Liver (tissue), 9 donors: ENCODE measurements around the gene ZFP62. TPM values are rescaled to one million over a fixed set of nuclear protein-coding genes. Genes with fewer than 3 reads are reported as not detected.

Experiments used
- DNase-seq: peaks from one replicate; pipeline ENCODE4 v3.0.0-alpha.2; 2017; ENCODE audit warnings: low spot score
- H3K27ac ChIP-seq, 2 donors: one replicate each; pipeline ENCODE4 v1.7.0; 2013; ENCODE audit warnings: inconsistent platforms in 2 of 2, low read length in 2 of 2, control low read depth in 1 of 2, low read depth in 1 of 2, mild to moderate bottlenecking in 1 of 2
- H3K27me3 ChIP-seq, 4 donors: one replicate each; pipeline versions ENCODE4 v1.6.1 to v1.7.0; 2013; ENCODE audit warnings: low read length in 3 of 4, inconsistent platforms in 1 of 4, mild to moderate bottlenecking in 1 of 4, moderate library complexity in 1 of 4; ENCODE audit not compliant: control insufficient read depth in 4 of 4, insufficient read depth in 4 of 4
- H3K36me3 ChIP-seq, 4 donors: one replicate each; pipeline versions ENCODE4 v1.6.1 to v1.7.0; 2013; ENCODE audit warnings: low read length in 3 of 4, mild to moderate bottlenecking in 3 of 4, low read depth in 1 of 4, moderate library complexity in 1 of 4; ENCODE audit not compliant: control insufficient read depth in 4 of 4, insufficient read depth in 3 of 4
- H3K4me1 ChIP-seq, 4 donors: one replicate each; pipeline versions ENCODE4 v1.6.1 to v1.7.0; 2013; ENCODE audit warnings: low read length in 3 of 4, mild to moderate bottlenecking in 3 of 4, moderate library complexity in 1 of 4; ENCODE audit not compliant: control insufficient read depth in 4 of 4, insufficient read depth in 4 of 4
- H3K4me3 ChIP-seq, 3 donors: one replicate each; pipeline versions ENCODE4 v1.6.1 to v1.7.0; 2013; ENCODE audit warnings: low read length in 3 of 3, control low read depth in 1 of 3, low read depth in 1 of 3, mild to moderate bottlenecking in 1 of 3
- H3K9ac ChIP-seq, 2 donors: one replicate each; pipeline ENCODE4 v1.7.0; 2013; ENCODE audit warnings: low read length in 2 of 2, mild to moderate bottlenecking in 2 of 2, moderate library complexity in 2 of 2, control low read depth in 1 of 2, low read depth in 1 of 2
- H3K9me3 ChIP-seq, 4 donors: one replicate each; pipeline versions ENCODE4 v1.6.1 to v1.7.0; 2013; ENCODE audit warnings: low read length in 3 of 4; ENCODE audit not compliant: control insufficient read depth in 4 of 4
- EGR1 ChIP-seq, 2 donors: IDR thresholded peaks; 2 replicates each; pipeline ENCODE4 v1.6.1; 2016 to 2018; ENCODE audit warnings: antibody characterized with exemption in 2 of 2, low read depth in 2 of 2
- FOXA1 ChIP-seq: IDR thresholded peaks from 2 replicates; pipeline ENCODE4 v1.6.1; 2016; ENCODE audit warnings: antibody characterized with exemption
- FOXA2 ChIP-seq: IDR thresholded peaks from 2 replicates; pipeline ENCODE4 v1.6.1; 2016; ENCODE audit warnings: antibody characterized with exemption
- GABPA ChIP-seq, 2 donors: IDR thresholded peaks in 1 of 2; conservative IDR thresholded peaks in 1 of 2; 2 replicates each; pipeline ENCODE4 v1.6.1; 2016; ENCODE audit warnings: antibody characterized with exemption in 2 of 2, mild to moderate bottlenecking in 1 of 2, moderate library complexity in 1 of 2
- HNF4A ChIP-seq, 2 donors: conservative IDR thresholded peaks; 2 replicates each; pipeline ENCODE4 v1.6.1; 2016; ENCODE audit warnings: antibody characterized with exemption in 2 of 2, mild to moderate bottlenecking in 2 of 2
- HNF4G ChIP-seq: IDR thresholded peaks from 2 replicates; pipeline ENCODE4 v1.6.1; 2016; ENCODE audit warnings: antibody characterized with exemption
- JUND ChIP-seq, 2 donors: IDR thresholded peaks; 2 replicates each; pipeline ENCODE4 v1.6.1; 2016; ENCODE audit warnings: antibody characterized with exemption in 2 of 2
- NR2F2 ChIP-seq: IDR thresholded peaks from 2 replicates; pipeline ENCODE4 v1.6.1; 2016; ENCODE audit warnings: antibody characterized with exemption
- RAD21 ChIP-seq, 2 donors: IDR thresholded peaks; 2 replicates each; pipeline ENCODE4 v1.6.1; 2016; ENCODE audit warnings: antibody characterized with exemption in 2 of 2, mild to moderate bottlenecking in 2 of 2
- RXRA ChIP-seq, 2 donors: IDR thresholded peaks; 2 replicates each; pipeline ENCODE4 v1.6.1; 2017 to 2018; ENCODE audit warnings: antibody characterized with exemption in 2 of 2, mild to moderate bottlenecking in 1 of 2
- TAF1 ChIP-seq: conservative IDR thresholded peaks from 2 replicates; pipeline ENCODE4 v1.6.1; 2016; ENCODE audit warnings: antibody characterized with exemption, mild to moderate bottlenecking
- YY1 ChIP-seq: IDR thresholded peaks from 2 replicates; pipeline ENCODE4 v1.6.1; 2016; ENCODE audit warnings: antibody characterized with exemption, mild to moderate bottlenecking
- ZBTB33 ChIP-seq: IDR thresholded peaks from 2 replicates; pipeline ENCODE4 v1.6.1; 2016; ENCODE audit warnings: antibody characterized with exemption
- WGBS: extraction: QIAGEN DNeasy Blood & Tissue Kit; methylation state at CpG from one replicate; pipeline ENCODE4 v1.1.7; 2013; 5-methylcytosine and 5-hydroxymethylcytosine counted together
- polyA plus RNA-seq, 2 donors: library from polyadenylated mRNA; stranded (reverse) in 1 of 2; unstranded in 1 of 2; fragments of 200-250 nt in 1 of 2; fragments of >200 nt in 1 of 2; fragmentation: Nextera tagmentation in 1 of 2; extraction: Ambion mirVana in 1 of 2; gene quantifications; one replicate each; pipeline versions ENCODE4 v1.2.1 to v1.2.3, GENCODE V29; 2013 to 2015
- total RNA-seq, 2 donors: library from RNA; depleted of rRNA; stranded (reverse); fragments of >200 nt; gene quantifications; one replicate each; pipeline ENCODE4 v1.2.3, GENCODE V29; 2014
- TF ChIP-seq, protein P1 (sequence below): IDR thresholded peaks from 2 replicates; pipeline ENCODE4 v1.6.1; 2016; ENCODE audit warnings: antibody characterized with exemption
- TF ChIP-seq, protein P2 (sequence below): fragments of 150-350 bp; IDR thresholded peaks from 2 replicates; pipeline ENCODE4 v1.5.1; 2017; ENCODE audit warnings: improper control_type of control experiment, low read depth, low read length; ENCODE audit not compliant: missing input control
- TF ChIP-seq, protein P3 (sequence below): IDR thresholded peaks from 2 replicates; pipeline ENCODE4 v1.6.1; 2016; ENCODE audit warnings: antibody characterized with exemption
- donor health status: healthy.
- donor health status: healthy.
- donor health status: healthy.
- donor health status: healthy.
- donor health status: healthy.

ZFP62 gene
- total and polyA plus RNA-seq, 4 donors: 3.4 to 8.8 (median 5.7) TPM

GRCh38 chr5:180832638-180833068 lies 28.4 kb downstream of the ZFP62 start:
- Histone ChIP-seq H3K4me1 (peaks cover 2 to 24% (median 19%) of the 10 kb centered on the region in 4 donors), H3K4me3 (peak overlapping the region in 2 of 3 donors; percentile 73 to 88), H3K27me3 (no peaks in the 10 kb centered on the region), H3K9me3 (peaks cover 0 to 3% (median 0%) of the 10 kb centered on the region in 4 donors), H3K36me3 (peaks cover 0 to 22% (median 17%) of the 10 kb centered on the region in 4 donors), H3K9ac (no peak overlapping the region), H3K27ac (no peak overlapping the region)
- TF ChIP-seq NR2F2 (no peak), TAF1 (no peak), ZBTB33 (no peak), GABPA (IDR thresholded peaks at IDR 0.05 in 1 of 2, conservative IDR thresholded peaks at IDR 0.05 in 1 of 2) (no peak), RAD21 (IDR thresholded peaks at IDR 0.05) (no peak), EGR1 (IDR thresholded peaks at IDR 0.05; ENCODE audit: low read depth in 2 of 2) (no peak), YY1 (no peak), HNF4A (conservative IDR thresholded peaks at IDR 0.05) (no peak)
- TF ChIP-seq, protein P1, sequence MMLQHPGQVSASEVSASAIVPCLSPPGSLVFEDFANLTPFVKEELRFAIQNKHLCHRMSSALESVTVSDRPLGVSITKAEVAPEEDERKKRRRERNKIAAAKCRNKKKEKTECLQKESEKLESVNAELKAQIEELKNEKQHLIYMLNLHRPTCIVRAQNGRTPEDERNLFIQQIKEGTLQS: no peak
- TF ChIP-seq, protein P2, sequence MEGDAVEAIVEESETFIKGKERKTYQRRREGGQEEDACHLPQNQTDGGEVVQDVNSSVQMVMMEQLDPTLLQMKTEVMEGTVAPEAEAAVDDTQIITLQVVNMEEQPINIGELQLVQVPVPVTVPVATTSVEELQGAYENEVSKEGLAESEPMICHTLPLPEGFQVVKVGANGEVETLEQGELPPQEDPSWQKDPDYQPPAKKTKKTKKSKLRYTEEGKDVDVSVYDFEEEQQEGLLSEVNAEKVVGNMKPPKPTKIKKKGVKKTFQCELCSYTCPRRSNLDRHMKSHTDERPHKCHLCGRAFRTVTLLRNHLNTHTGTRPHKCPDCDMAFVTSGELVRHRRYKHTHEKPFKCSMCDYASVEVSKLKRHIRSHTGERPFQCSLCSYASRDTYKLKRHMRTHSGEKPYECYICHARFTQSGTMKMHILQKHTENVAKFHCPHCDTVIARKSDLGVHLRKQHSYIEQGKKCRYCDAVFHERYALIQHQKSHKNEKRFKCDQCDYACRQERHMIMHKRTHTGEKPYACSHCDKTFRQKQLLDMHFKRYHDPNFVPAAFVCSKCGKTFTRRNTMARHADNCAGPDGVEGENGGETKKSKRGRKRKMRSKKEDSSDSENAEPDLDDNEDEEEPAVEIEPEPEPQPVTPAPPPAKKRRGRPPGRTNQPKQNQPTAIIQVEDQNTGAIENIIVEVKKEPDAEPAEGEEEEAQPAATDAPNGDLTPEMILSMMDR: no peak
- TF ChIP-seq, protein P3, sequence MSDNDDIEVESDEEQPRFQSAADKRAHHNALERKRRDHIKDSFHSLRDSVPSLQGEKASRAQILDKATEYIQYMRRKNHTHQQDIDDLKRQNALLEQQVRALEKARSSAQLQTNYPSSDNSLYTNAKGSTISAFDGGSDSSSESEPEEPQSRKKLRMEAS: no peak
- 47% methylated on average over 2 of the region's 2 CpGs for WGBS
- DNase-seq: no peak

- WGBS: 2% methylated on average over 80 of the region's 80 CpGs
- peak overlapping the region; percentile 68 to 87 for H3K9ac ChIP-seq
- peak; percentile 87 for DNase-seq
- no peak for TF ChIP-seq FOXA2
- TF ChIP-seq EGR1 (IDR thresholded peaks at IDR 0.05; ENCODE audit: low read depth in 2 of 2): no peak
- TF ChIP-seq YY1: peak; percentile 97
- no peak for TF ChIP-seq FOXA1
- TF ChIP-seq RXRA (IDR thresholded peaks at IDR 0.05): peak in 1 of 2 donors; percentile 56
- TF ChIP-seq, protein P2: peak; percentile 7
- no peak for TF ChIP-seq JUND (IDR thresholded peaks at IDR 0.05)
- TF ChIP-seq NR2F2: no peak
- TF ChIP-seq, protein P1: no peak
- no peak for TF ChIP-seq HNF4G
- TF ChIP-seq ZBTB33: peak; percentile 44
- peak in 1 of 2 donors; percentile 31 for TF ChIP-seq RAD21 (IDR thresholded peaks at IDR 0.05)
- TF ChIP-seq, protein P3: peak; percentile 69
These were observed 29.7 kb downstream of the ZFP62 start for GRCh38 chr5:180831139-180832093.

More at GRCh38 chr5:180831139-180832093, 29.7 kb downstream of the ZFP62 start:
- Histone ChIP-seq H3K27ac (peak overlapping the region; percentile 94 to 97), H3K4me3 (peak overlapping the region; percentile 73 to 100 (median 88)), H3K4me1 (peaks cover 2 to 24% (median 19%) of the 10 kb centered on the region in 4 donors), H3K27me3 (no peaks in the 10 kb centered on the region), H3K9me3 (peaks cover 0 to 3% (median 0%) of the 10 kb centered on the region in 4 donors), H3K36me3 (peaks cover 0 to 18% (median 12%) of the 10 kb centered on the region in 4 donors)
